ENCODE results near the gene AKT3. TPM values are rescaled to one million over a fixed set of nuclear protein-coding genes. Genes with fewer than 3 reads are reported as not detected.

Gene AKT3
- total RNA-seq, 6 donors from 2014 or later = 23.0 to 51.2 (median 46.8) TPM

DNA sequence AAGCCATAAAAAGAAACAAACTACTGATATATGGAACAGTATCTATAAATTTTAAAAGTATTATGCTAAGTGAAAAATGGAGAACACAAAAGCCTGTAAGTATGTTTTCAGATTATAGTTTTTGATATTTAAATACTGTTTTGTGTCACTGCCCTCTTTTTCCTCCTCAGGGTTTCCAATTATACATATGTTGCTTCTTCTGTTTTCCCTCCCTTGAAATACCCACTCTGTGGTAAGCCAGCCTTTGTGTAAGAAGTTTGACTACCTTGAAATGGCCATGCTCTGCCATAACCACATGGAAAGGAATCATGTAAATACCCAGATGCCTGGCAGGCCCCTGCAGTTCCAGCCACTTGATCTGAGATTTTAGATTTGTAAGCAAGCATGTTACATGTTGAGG lies 248.3 kb downstream of the AKT3 start:
- H3K36me3 ChIP-seq = peaks cover 0 to 4% (median 2%) of the 10 kb centered on the region in 4 donors
- no peaks in the 10 kb centered on the region for H3K27me3 ChIP-seq
- H3K9me3 ChIP-seq = peaks cover 0 to 8% (median 4%) of the 10 kb centered on the region in 4 donors
- no peak for DNase-seq
- ATAC-seq (ENCODE audit: low FRiP score in 2 of 2) = no peak
- no peak for TF ChIP-seq POLR2AphosphoS5 (IDR thresholded peaks at IDR 0.05)
- TF ChIP-seq POLR2A (IDR thresholded peaks at IDR 0.05) = no peak
- no peak for TF ChIP-seq EP300 (IDR thresholded peaks at IDR 0.05)
- TF ChIP-seq, protein P1, sequence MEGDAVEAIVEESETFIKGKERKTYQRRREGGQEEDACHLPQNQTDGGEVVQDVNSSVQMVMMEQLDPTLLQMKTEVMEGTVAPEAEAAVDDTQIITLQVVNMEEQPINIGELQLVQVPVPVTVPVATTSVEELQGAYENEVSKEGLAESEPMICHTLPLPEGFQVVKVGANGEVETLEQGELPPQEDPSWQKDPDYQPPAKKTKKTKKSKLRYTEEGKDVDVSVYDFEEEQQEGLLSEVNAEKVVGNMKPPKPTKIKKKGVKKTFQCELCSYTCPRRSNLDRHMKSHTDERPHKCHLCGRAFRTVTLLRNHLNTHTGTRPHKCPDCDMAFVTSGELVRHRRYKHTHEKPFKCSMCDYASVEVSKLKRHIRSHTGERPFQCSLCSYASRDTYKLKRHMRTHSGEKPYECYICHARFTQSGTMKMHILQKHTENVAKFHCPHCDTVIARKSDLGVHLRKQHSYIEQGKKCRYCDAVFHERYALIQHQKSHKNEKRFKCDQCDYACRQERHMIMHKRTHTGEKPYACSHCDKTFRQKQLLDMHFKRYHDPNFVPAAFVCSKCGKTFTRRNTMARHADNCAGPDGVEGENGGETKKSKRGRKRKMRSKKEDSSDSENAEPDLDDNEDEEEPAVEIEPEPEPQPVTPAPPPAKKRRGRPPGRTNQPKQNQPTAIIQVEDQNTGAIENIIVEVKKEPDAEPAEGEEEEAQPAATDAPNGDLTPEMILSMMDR (IDR thresholded peaks at IDR 0.05) = no peak
- H3K4me3 ChIP-seq = no peak overlapping the region
- H3K27ac ChIP-seq = no peak overlapping the region
- peaks cover 0 to 2% (median 0%) of the 10 kb centered on the region in 4 donors for H3K4me1 ChIP-seq

DNA sequence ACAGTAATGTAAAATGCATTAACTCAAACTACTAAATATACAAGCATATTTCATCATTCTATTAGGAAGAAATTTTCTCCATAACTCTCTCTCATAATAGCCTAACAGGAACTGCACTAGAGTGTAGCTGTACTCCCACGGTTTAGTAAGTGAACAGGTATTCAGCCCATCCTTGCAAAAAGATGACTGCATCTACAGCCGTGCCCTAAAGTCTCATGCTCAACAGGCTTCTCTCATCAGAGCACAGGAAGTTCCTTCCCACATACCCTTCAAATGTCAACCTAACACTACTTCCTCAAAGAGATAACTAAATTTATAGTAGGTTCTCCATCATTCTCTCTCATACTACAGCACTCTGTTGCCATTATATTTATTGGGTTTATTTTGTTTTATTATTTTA lies 251.6 kb downstream of the AKT3 start:
- WGBS, 2 donors = 39 to 64% methylated on average over 2 of the region's 2 CpGs
- Histone ChIP-seq H3K27me3 (no peaks in the 10 kb centered on the region), H3K4me1 (peaks cover 0 to 2% (median 0%) of the 10 kb centered on the region in 4 donors), H3K4me3 (no peak overlapping the region), H3K36me3 (peaks cover 0 to 4% (median 0%) of the 10 kb centered on the region in 4 donors), H3K9me3 (peaks cover 0 to 8% (median 4%) of the 10 kb centered on the region in 4 donors), H3K27ac (no peak overlapping the region)
- no peak for DNase-seq
- ATAC-seq (ENCODE audit: low FRiP score in 2 of 2) = peak in 1 of 2 donors; percentile 50
- no peak for TF ChIP-seq EP300 (IDR thresholded peaks at IDR 0.05)

DNA sequence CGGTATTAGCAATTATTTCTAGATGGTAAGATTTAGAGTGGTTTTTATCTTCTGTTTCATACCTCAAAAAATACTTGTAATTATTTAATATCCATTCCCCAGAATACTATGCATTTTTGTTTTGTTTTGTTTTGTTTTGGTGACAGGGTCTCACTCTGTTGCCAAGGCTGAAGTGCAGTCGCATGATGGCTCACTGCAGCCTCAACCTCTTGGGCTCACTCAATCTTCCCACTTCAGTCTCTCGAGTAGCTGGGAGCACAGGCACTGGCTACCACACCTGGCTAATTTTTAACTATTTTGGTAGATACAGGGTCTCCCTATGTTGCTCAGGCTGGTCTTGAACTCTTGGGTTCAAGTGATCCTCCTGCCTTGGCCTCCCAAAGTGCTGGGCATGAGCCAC lies 252.7 kb downstream of the AKT3 start:
- WGBS, 2 donors = 67 to 78% methylated on average over 3 of the region's 3 CpGs
- ATAC-seq (ENCODE audit: low FRiP score in 2 of 2) (no peak), DNase-seq (no peak)
- TF ChIP-seq POLR2A (IDR thresholded peaks at IDR 0.05) = no peak
- TF ChIP-seq, protein P1 (IDR thresholded peaks at IDR 0.05) = no peak
- no peak for TF ChIP-seq POLR2AphosphoS5 (IDR thresholded peaks at IDR 0.05)
- no peak for TF ChIP-seq EP300 (IDR thresholded peaks at IDR 0.05)
- Histone ChIP-seq H3K4me3 (no peak overlapping the region), H3K27me3 (no peaks in the 10 kb centered on the region), H3K4me1 (peaks cover 0 to 2% (median 0%) of the 10 kb centered on the region in 4 donors), H3K9me3 (peaks cover 0 to 8% (median 4%) of the 10 kb centered on the region in 4 donors), H3K36me3 (peaks cover 0 to 4% (median 0%) of the 10 kb centered on the region in 4 donors), H3K27ac (no peak overlapping the region)

DNA sequence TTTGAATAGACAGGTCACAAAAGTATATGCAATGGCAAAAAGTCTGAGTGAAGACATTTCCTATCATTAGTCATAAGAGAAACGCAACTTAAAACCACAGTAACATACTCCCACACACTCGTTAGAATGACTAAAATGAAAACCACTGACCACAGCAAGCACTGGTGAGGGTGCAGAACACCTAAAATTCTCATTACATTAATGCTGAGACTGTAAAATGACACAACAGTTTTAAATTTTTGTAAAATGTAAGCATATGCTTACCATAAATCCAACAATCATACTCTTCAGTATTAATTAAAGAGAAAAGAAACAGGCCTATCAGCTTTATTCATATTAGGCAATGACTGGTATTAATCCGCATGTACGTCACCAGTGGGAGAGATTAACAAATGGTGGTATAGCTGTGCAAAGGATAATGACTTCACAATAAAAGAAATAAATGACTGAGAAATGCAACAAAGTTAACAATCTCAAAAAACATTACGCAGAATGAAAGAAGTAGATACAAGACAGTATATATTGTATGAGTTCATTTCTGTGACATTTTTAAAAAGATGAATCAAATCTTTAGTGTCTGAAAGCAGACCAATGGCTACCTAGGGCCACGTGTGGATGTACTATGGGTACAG lies 253.5 kb downstream of the AKT3 start:
- Histone ChIP-seq H3K4me1 (peaks cover 0 to 2% (median 0%) of the 10 kb centered on the region in 4 donors), H3K27me3 (no peaks in the 10 kb centered on the region), H3K27ac (no peak overlapping the region), H3K9me3 (peaks cover 0 to 1% (median under 1%) of the 10 kb centered on the region in 4 donors), H3K36me3 (no peaks in the 10 kb centered on the region), H3K4me3 (no peak overlapping the region)
- TF ChIP-seq, protein P1 (IDR thresholded peaks at IDR 0.05) = no peak
- TF ChIP-seq EP300 (IDR thresholded peaks at IDR 0.05) (no peak), POLR2AphosphoS5 (IDR thresholded peaks at IDR 0.05) (no peak), POLR2A (IDR thresholded peaks at IDR 0.05) (no peak)
- 69 to 81% methylated on average over 6 of the region's 6 CpGs for WGBS, 2 donors
- DNase-seq (no peak), ATAC-seq (ENCODE audit: low FRiP score in 2 of 2) (peak in 1 of 2 donors; percentile 77)

GRCh38 chr1:243595527-243596210 lies 254.4 kb downstream of the AKT3 start:
- ATAC-seq (ENCODE audit: low FRiP score in 2 of 2) = no peak

More at GRCh38 chr1:243595527-243596210, 254.4 kb downstream of the AKT3 start:
- no peaks in the 10 kb centered on the region for H3K9me3 ChIP-seq
- no peaks in the 10 kb centered on the region for H3K36me3 ChIP-seq
- 79 to 86% methylated on average over 7 of the region's 7 CpGs for WGBS, 2 donors
- TF ChIP-seq, protein P1 (IDR thresholded peaks at IDR 0.05) = no peak
- no peak for TF ChIP-seq POLR2A (IDR thresholded peaks at IDR 0.05)
- TF ChIP-seq POLR2AphosphoS5 (IDR thresholded peaks at IDR 0.05) = no peak
- TF ChIP-seq EP300 (IDR thresholded peaks at IDR 0.05) = no peak
- no peak overlapping the region for H3K27ac ChIP-seq
- peaks cover 0 to 2% (median 0%) of the 10 kb centered on the region in 4 donors for H3K4me1 ChIP-seq
- no peak overlapping the region for H3K4me3 ChIP-seq
- H3K27me3 ChIP-seq = no peaks in the 10 kb centered on the region
- no peak for DNase-seq

All from upper lobe of left lung (tissue), 6 donors.